Thymus (tissue), 11 donors: ENCODE data around the gene ZBTB8B. TPM values are rescaled to one million over a fixed set of nuclear protein-coding genes. Genes with fewer than 3 reads are reported as not detected.
"Not testable (repeated sequence)": the region's sequence is repeated elsewhere in the genome, so short reads cannot be mapped to it uniquely, and the experiment has no call there.

ENCODE experiments used
- DNase-seq, 9 donors: peaks; one replicate each; pipeline ENCODE4 v3.0.0-alpha.2; 2013; ENCODE audit warnings: low spot score in 9 of 9, low read depth in 6 of 9, missing footprints in 1 of 9
- H3K27ac ChIP-seq, 2 donors: one replicate each; pipeline ENCODE4 v1.5.1; 2013; ENCODE audit warnings: control low read depth in 1 of 2, low read depth in 1 of 2, low read length in 1 of 2, mild to moderate bottlenecking in 1 of 2, moderate library complexity in 1 of 2
- H3K27me3 ChIP-seq, 2 donors: one replicate each; pipeline ENCODE4 v1.5.1; 2013; ENCODE audit warnings: low read length in 1 of 2; ENCODE audit not compliant: control insufficient read depth in 2 of 2, insufficient read depth in 1 of 2
- H3K36me3 ChIP-seq, 2 donors: one replicate each; pipeline ENCODE4 v1.5.1; 2013; ENCODE audit warnings: low read length in 1 of 2, mild to moderate bottlenecking in 1 of 2, moderate library complexity in 1 of 2; ENCODE audit not compliant: control insufficient read depth in 2 of 2, insufficient read depth in 2 of 2
- H3K4me1 ChIP-seq, 2 donors: one replicate each; pipeline ENCODE4 v1.5.1; 2013; ENCODE audit warnings: low read length in 2 of 2; ENCODE audit not compliant: control insufficient read depth in 2 of 2, insufficient read depth in 2 of 2
- H3K4me3 ChIP-seq, 2 donors: one replicate each; pipeline ENCODE4 v1.5.1; 2013; ENCODE audit warnings: low read length in 2 of 2, control low read depth in 1 of 2, mild to moderate bottlenecking in 1 of 2
- H3K9me3 ChIP-seq, 2 donors: one replicate each; pipeline ENCODE4 v1.5.1; 2013; ENCODE audit warnings: low read length in 1 of 2, mild to moderate bottlenecking in 1 of 2; ENCODE audit not compliant: control insufficient read depth in 2 of 2, insufficient read depth in 1 of 2
- WGBS: extraction: QIAGEN DNeasy Blood & Tissue Kit; methylation state at CpG from one replicate; pipeline ENCODE4 v1.1.7; 2013; 5-methylcytosine and 5-hydroxymethylcytosine counted together
- polyA plus RNA-seq: library from polyadenylated mRNA; stranded (reverse); fragments of 200-250 nt; gene quantifications from one replicate; pipeline ENCODE4 v1.2.3, GENCODE V29; 2013
- total RNA-seq: library from RNA; stranded (reverse); fragments of 120-200 nt; gene quantifications from one replicate; pipeline ENCODE4 v1.2.4, GENCODE V29; 2013
- donor health status: healthy.

Gene ZBTB8B
- total and polyA plus RNA-seq, 2 donors: 0.05 TPM

DNA sequence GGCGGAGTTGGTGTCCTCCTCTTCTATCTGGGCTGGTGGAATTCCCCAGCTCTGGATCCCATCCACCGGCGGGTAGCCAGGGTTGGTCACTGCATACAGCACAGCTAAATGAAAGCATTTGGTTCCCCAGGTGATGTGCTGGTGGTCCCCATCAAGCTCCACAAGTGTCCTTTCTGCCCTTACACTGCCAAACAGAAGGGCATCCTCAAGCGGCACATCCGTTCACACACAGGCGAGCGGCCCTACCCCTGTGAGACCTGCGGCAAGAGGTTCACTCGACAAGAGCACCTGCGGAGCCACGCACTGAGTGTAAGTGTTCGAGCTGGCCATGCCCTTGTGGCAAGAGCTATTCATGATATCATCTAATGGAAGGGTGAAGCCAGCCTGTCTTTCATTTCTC is 15.9 kb downstream of the ZBTB8B start:
- H3K36me3 ChIP-seq: no peaks in the 10 kb centered on the region
- H3K27ac ChIP-seq: no peak overlapping the region
- WGBS: 96% methylated on average over 12 of the region's 12 CpGs
- H3K27me3 ChIP-seq: peaks cover 0 to 3% of the 10 kb centered on the region in 2 donors
- H3K4me1 ChIP-seq: no peaks in the 10 kb centered on the region
- H3K9me3 ChIP-seq: no peaks in the 10 kb centered on the region
- DNase-seq: no peak
- no peak overlapping the region for H3K4me3 ChIP-seq

DNA sequence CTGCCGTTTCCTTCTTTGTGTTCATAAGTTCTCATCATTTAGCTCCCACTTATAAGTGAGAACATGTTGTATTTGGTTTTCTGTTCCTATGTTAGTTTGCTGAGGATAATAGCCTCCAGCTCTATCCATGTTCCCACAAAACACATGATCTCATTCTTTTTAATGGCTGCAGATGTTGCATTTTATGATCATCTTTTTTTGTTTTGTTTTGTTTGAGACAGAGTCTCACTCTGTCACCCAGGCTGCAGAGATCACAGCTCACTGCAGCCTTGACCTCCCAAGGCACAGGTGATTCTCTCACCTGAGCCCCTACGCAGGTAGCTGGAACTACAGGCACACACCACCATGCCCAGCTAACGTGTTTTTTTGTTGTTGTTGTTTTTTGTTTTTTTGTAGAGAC is 16.9 kb downstream of the ZBTB8B start:
- not testable (repeated sequence) for H3K4me1 ChIP-seq
- WGBS: 95% methylated on average over 3 of the region's 3 CpGs

DNA sequence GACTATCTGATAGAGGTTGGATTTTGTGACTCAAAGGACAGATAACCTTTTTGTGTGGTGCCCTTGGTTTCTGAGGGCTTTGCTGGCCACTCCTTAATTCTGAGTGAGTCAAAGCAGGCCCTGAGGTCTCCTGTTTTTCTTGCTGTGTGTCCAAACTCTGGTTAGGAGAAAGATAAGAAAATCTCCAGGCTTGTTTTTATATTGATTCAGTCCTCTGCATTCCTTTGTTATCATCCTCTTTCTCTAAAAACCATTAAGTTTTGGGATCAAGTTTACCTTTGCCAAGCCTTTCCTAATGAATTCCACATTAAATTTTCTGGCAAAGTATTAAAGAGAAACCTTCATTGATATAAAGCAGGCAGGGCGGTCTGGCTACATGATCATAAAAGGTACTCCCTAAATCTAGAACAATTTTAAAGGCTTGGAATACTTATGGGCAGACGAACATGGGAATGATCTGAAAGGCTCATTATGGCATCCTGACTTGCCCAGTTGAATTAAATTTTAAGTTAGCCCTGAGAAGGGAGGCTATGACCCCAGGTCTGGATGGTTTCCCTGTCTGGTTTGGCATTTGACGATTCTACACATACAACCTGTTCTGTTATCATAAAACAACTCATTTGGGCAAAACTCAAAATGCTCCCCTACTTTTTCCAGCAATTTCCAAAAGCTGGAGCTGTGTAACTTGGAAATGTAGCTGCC is 20.8 kb downstream of the ZBTB8B start:
- no peak for DNase-seq
- no peaks in the 10 kb centered on the region for H3K9me3 ChIP-seq
- no peaks in the 10 kb centered on the region for H3K36me3 ChIP-seq
- H3K27ac ChIP-seq: no peak overlapping the region
- peaks cover 0 to under 1% of the 10 kb centered on the region in 2 donors for H3K27me3 ChIP-seq
- no peak overlapping the region for H3K4me3 ChIP-seq
- H3K4me1 ChIP-seq: no peaks in the 10 kb centered on the region
- WGBS: 94% methylated on average over 3 of the region's 3 CpGs

More for the DNA sequence above, 16.9 kb downstream of the ZBTB8B start:
- H3K27ac ChIP-seq, H3K9me3 ChIP-seq, DNase-seq, H3K36me3 ChIP-seq, H3K27me3 ChIP-seq, H3K4me3 ChIP-seq: not testable (repeated sequence)

DNA sequence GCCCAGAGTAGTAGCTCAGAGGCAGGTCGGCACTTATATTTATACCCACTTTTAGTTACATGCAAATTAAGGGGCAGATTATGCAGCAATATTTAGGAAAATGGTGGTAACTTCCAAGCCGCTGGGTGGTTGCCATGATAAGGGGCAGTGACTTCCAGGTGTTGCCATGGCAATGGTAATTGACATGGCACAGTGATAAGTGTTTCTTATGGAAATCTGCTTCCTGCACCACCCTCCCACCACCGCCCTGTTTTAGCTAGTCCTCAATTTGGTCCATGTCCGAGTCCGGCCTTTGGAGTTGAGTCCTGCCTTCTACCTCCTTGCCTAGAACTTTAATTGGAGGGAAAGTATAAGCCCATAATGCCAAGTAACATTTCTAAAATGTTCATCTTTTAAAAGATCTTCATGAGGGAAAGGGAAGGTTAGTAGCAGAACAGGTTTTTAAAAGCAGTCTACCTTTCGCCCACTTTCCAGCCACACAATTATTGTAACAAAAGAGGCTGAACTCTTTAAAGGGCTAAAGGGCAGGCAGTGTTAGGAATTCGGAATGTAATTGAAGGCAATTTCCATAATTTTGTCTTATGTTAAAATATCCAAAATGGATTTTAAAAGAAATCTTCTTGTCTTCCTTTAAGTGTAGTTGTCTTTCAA is 21.7 kb downstream of the ZBTB8B start:
- Histone ChIP-seq H3K9me3 (no peaks in the 10 kb centered on the region), H3K27ac (no peak overlapping the region), H3K27me3 (no peaks in the 10 kb centered on the region), H3K4me3 (no peak overlapping the region), H3K36me3 (no peaks in the 10 kb centered on the region), H3K4me1 (no peaks in the 10 kb centered on the region)
- 98% methylated on average over 7 of the region's 7 CpGs for WGBS
- no peak for DNase-seq

DNA sequence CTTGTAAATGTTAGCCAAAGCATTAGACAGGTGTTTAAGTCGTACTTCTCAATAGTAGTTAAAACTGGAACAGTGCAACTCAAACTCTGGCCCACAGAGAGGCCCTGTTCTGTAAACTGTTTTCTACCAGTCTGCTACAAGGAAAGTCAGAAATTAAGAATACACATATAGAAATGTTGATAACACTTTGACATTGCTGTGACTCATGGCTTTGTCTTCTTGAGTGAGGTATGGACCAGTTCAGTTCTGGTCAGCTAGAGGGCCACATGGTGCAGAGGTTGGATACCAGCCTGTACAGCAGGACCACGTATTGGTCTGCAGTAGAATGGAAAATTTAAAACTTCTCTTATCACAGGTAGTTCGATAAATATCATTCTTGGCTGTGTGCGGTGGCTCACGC is 22.3 kb downstream of the ZBTB8B start:
- Histone ChIP-seq H3K36me3 (no peaks in the 10 kb centered on the region), H3K9me3 (no peaks in the 10 kb centered on the region), H3K4me3 (no peak overlapping the region), H3K27me3 (no peaks in the 10 kb centered on the region), H3K4me1 (no peaks in the 10 kb centered on the region), H3K27ac (no peak overlapping the region)
- WGBS: 98% methylated on average over 5 of the region's 5 CpGs
- DNase-seq: no peak

DNA sequence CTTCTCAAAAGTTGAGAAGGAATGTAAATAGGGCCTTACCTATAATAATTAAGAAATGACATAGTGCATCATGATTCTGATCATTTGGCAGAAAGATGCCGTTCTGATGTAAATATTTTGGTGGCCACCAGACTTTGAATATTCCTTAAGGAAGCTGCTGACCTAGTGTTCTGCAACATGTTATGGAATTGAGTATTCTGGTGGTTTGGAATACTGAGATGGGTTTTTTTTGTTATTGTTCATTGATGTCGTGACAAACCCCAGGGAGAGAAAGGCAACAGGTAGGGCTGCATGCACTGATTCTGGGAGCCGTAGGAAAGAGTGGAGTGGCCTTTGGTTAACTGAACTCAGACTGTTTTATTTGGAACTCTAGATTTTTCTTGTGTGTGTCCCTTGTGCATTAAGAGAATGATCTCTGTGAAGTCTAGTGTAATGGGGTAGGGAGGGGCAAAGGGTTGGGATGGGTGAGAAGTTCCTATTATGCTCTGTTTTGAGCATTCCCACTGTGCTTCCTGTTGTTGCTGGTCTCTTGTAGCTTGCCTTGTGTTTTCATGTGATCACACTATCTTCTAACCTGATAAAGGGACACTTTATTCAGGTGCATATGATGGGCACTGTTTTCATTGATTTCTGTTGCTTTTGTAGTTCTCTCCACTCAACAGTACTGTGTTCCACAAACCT is 25.0 kb downstream of the ZBTB8B start:
- Histone ChIP-seq H3K36me3 (no peaks in the 10 kb centered on the region), H3K4me3 (no peak overlapping the region), H3K9me3 (no peaks in the 10 kb centered on the region), H3K4me1 (no peaks in the 10 kb centered on the region), H3K27me3 (no peaks in the 10 kb centered on the region), H3K27ac (no peak overlapping the region)
- no peak for DNase-seq
- 96% methylated on average over 3 of the region's 3 CpGs for WGBS

DNA sequence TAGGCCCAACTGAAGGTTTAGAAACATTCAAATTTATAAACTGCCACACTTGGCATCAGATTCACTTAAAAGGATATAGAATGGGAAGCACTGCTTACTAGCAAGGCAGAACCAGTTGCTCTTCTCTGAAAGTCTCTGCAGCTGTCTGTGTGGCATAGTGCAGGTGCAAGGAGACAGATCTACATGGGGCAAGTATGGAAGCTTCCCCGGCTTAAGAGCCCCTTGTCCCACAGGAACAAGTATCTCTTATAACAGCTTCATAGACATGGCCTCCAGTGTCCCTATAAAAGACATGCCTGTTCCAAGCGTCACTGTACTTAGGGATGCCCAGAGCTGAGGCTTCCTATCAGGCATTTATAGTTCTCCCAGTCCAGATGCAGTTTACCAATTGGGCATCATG is 26.5 kb downstream of the ZBTB8B start:
- H3K9me3 ChIP-seq: no peaks in the 10 kb centered on the region
- H3K27me3 ChIP-seq: no peaks in the 10 kb centered on the region
- 97% methylated on average over 2 of the region's 2 CpGs for WGBS
- no peaks in the 10 kb centered on the region for H3K4me1 ChIP-seq
- no peak overlapping the region for H3K4me3 ChIP-seq
- no peak for DNase-seq
- no peak overlapping the region for H3K27ac ChIP-seq
- H3K36me3 ChIP-seq: no peaks in the 10 kb centered on the region

DNA sequence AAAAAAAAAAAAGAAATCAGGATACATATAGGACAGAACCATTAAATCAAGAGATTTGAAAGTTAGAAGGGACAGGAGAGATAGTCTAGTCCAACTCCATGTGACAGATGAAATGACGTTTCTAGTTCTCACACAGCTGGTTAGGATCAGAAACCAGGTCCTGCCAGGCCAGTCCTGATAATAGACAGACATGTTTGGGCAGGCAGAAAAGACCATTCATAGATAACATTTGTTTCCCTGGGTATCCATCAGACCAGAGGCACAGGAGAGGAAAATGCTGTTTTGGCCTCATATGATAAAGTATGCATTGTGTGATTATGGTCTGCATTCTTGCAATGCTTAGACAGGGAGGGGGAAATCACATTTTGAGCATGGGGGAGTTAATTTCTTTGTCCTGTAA is 29.3 kb downstream of the ZBTB8B start:
- H3K36me3 ChIP-seq: no peaks in the 10 kb centered on the region
- no peak overlapping the region for H3K4me3 ChIP-seq
- H3K4me1 ChIP-seq: no peaks in the 10 kb centered on the region
- WGBS: 92% methylated on average over 1 of the region's 1 CpG
- H3K27me3 ChIP-seq: peaks cover 0 to 7% of the 10 kb centered on the region in 2 donors
- no peak overlapping the region for H3K27ac ChIP-seq
- no peak for DNase-seq
- H3K9me3 ChIP-seq: no peaks in the 10 kb centered on the region

DNA sequence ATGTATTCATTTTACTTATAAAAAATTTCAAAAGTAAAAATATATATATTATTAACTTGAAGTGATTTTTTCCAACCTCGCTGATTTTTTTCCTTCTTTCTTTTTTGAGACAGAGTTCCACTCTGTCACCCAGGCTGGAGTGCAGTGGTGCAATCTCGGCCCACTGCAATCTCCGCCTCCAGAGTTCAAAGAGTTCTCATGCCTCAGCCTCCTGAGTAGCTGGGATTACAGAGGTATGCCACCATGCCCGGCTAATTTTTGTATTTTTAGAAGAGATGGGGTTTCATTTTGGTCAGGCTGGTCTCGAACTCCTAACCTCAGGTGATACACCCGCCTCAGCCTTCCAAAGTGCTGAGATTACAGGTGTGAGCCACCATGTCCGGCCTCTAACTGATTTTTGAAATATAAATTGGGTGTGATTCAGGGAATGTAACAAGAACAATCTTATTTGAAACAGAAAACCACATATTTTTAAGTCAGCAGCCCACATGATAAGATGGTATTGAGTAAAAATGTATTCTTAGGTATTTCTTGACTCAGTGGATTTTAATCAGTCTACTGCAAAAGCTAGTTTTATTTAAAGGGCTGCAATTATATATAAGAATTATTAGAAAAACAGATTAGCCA is 30.0 kb downstream of the ZBTB8B start:
- Histone ChIP-seq H3K9me3 (no peaks in the 10 kb centered on the region), H3K27ac (no peak overlapping the region), H3K36me3 (no peaks in the 10 kb centered on the region), H3K4me1 (peaks cover 0 to under 1% of the 10 kb centered on the region in 2 donors), H3K4me3 (no peak overlapping the region), H3K27me3 (peaks cover 3 to 11% of the 10 kb centered on the region in 2 donors)
- WGBS: 94% methylated on average over 7 of the region's 7 CpGs
- DNase-seq: no peak
